ENCODE data around the gene TEDC2.
"Not testable (repeated sequence)": the region's sequence is repeated elsewhere in the genome, so short reads cannot be mapped to it uniquely, and the experiment has no call there.

The TEDC2 gene

GRCh38 chr16:2432286-2432685, 27.6 kb upstream of the TEDC2 start:
- Mint-ChIP-seq H3K9me3 (no peaks in the 10 kb centered on the region), H3K4me3 (no peak overlapping the region), H3K27me3 (peaks cover 5% of the 10 kb centered on the region), H3K4me1 (peaks cover 29% of the 10 kb centered on the region), H3K27ac (no peak overlapping the region)
- ATAC-seq, result no peak
- no peak for DNase-seq

- no peak overlapping the region for H3K4me3 Mint-ChIP-seq
- peaks cover 22% of the 10 kb centered on the region for H3K4me1 Mint-ChIP-seq
- no peak for ATAC-seq
- no peaks in the 10 kb centered on the region for H3K9me3 Mint-ChIP-seq
- no peak for DNase-seq
- H3K27me3 Mint-ChIP-seq, result no peaks in the 10 kb centered on the region
- no peak overlapping the region for H3K27ac Mint-ChIP-seq
Observed at GRCh38 chr16:2432801-2433505, 27.0 kb upstream of the TEDC2 start.

- peaks cover 16% of the 10 kb centered on the region for H3K4me1 Mint-ChIP-seq
- DNase-seq, H3K4me3 Mint-ChIP-seq, H3K27ac Mint-ChIP-seq, ATAC-seq, H3K9me3 Mint-ChIP-seq, H3K27me3 Mint-ChIP-seq: not testable (repeated sequence)
Observed at GRCh38 chr16:2435236-2435635, 24.7 kb upstream of the TEDC2 start.

- DNase-seq (no peak), ATAC-seq (no peak)
- Mint-ChIP-seq H3K27me3 (no peaks in the 10 kb centered on the region), H3K9me3 (no peaks in the 10 kb centered on the region), H3K4me3 (no peak overlapping the region), H3K4me1 (peaks cover 8% of the 10 kb centered on the region), H3K27ac (no peak overlapping the region)
Observed at GRCh38 chr16:2436110-2436509, 23.8 kb upstream of the TEDC2 start.

- no peak overlapping the region for H3K4me3 Mint-ChIP-seq
- no peaks in the 10 kb centered on the region for H3K9me3 Mint-ChIP-seq
- no peak overlapping the region for H3K27ac Mint-ChIP-seq
- peaks cover 8% of the 10 kb centered on the region for H3K4me1 Mint-ChIP-seq
- H3K27me3 Mint-ChIP-seq, result no peaks in the 10 kb centered on the region
- no peak for DNase-seq
- ATAC-seq, result no peak
Observed at GRCh38 chr16:2437032-2437790, 22.7 kb upstream of the TEDC2 start.

GRCh38 chr16:2438121-2438520, 21.8 kb upstream of the TEDC2 start:
- Mint-ChIP-seq H3K4me3 (no peak overlapping the region), H3K27ac (peak overlapping the region in 1 of 2 donors; percentile 33), H3K27me3 (no peaks in the 10 kb centered on the region), H3K9me3 (no peaks in the 10 kb centered on the region), H3K4me1 (peaks cover 8% of the 10 kb centered on the region)
- no peak for ATAC-seq
- no peak for DNase-seq

- Mint-ChIP-seq H3K27me3 (no peaks in the 10 kb centered on the region), H3K4me1 (peaks cover 8% of the 10 kb centered on the region), H3K27ac (no peak overlapping the region), H3K4me3 (no peak overlapping the region), H3K9me3 (no peaks in the 10 kb centered on the region)
- DNase-seq, result no peak
- ATAC-seq, result no peak
Observed at GRCh38 chr16:2439598-2439997, 20.3 kb upstream of the TEDC2 start.

GRCh38 chr16:2441143-2441804, 18.6 kb upstream of the TEDC2 start:
- not testable (repeated sequence) for DNase-seq, H3K4me1 Mint-ChIP-seq, H3K27ac Mint-ChIP-seq, H3K4me3 Mint-ChIP-seq, ATAC-seq, H3K27me3 Mint-ChIP-seq, H3K9me3 Mint-ChIP-seq

GRCh38 chr16:2443555-2443954, 16.4 kb upstream of the TEDC2 start:
- H3K9me3 Mint-ChIP-seq, result no peaks in the 10 kb centered on the region
- DNase-seq (no peak), ATAC-seq (no peak)
- peaks cover 8% of the 10 kb centered on the region for H3K4me1 Mint-ChIP-seq
- no peak overlapping the region for H3K4me3 Mint-ChIP-seq
- no peak overlapping the region for H3K27ac Mint-ChIP-seq
- no peaks in the 10 kb centered on the region for H3K27me3 Mint-ChIP-seq

- Mint-ChIP-seq H3K4me1 (no peaks in the 10 kb centered on the region), H3K4me3 (no peak overlapping the region), H3K27ac (no peak overlapping the region), H3K9me3 (no peaks in the 10 kb centered on the region), H3K27me3 (no peaks in the 10 kb centered on the region)
- DNase-seq (no peak), ATAC-seq (no peak)
Observed at GRCh38 chr16:2447920-2448583, 11.9 kb upstream of the TEDC2 start.

- no peak overlapping the region for H3K27ac Mint-ChIP-seq
- no peaks in the 10 kb centered on the region for H3K27me3 Mint-ChIP-seq
- DNase-seq, result no peak
- H3K9me3 Mint-ChIP-seq, result no peaks in the 10 kb centered on the region
- no peak overlapping the region for H3K4me3 Mint-ChIP-seq
- no peak for ATAC-seq
- no peaks in the 10 kb centered on the region for H3K4me1 Mint-ChIP-seq
Observed at GRCh38 chr16:2449118-2449517, 10.8 kb upstream of the TEDC2 start.

- Mint-ChIP-seq H3K27me3 (no peaks in the 10 kb centered on the region), H3K4me1 (no peaks in the 10 kb centered on the region), H3K9me3 (no peaks in the 10 kb centered on the region), H3K4me3 (no peak overlapping the region), H3K27ac (no peak overlapping the region)
- no peak for ATAC-seq
- no peak for DNase-seq
Observed at GRCh38 chr16:2450535-2450934, 9.4 kb upstream of the TEDC2 start.

GRCh38 chr16:2450975-2451381, 8.9 kb upstream of the TEDC2 start:
- no peaks in the 10 kb centered on the region for H3K27me3 Mint-ChIP-seq
- H3K27ac Mint-ChIP-seq, result no peak overlapping the region
- no peak overlapping the region for H3K4me3 Mint-ChIP-seq
- no peaks in the 10 kb centered on the region for H3K9me3 Mint-ChIP-seq
- DNase-seq (no peak), ATAC-seq (peak; percentile 45)
- no peaks in the 10 kb centered on the region for H3K4me1 Mint-ChIP-seq

- peak overlapping the region in 1 of 2 donors; percentile 63 for H3K27ac Mint-ChIP-seq
- H3K9me3 Mint-ChIP-seq, result no peaks in the 10 kb centered on the region
- no peaks in the 10 kb centered on the region for H3K27me3 Mint-ChIP-seq
- H3K4me3 Mint-ChIP-seq, result no peak overlapping the region
- DNase-seq (no peak), ATAC-seq (no peak)
- no peaks in the 10 kb centered on the region for H3K4me1 Mint-ChIP-seq
Observed at GRCh38 chr16:2451851-2452320, 8.0 kb upstream of the TEDC2 start.

GRCh38 chr16:2452650-2453049, 7.3 kb upstream of the TEDC2 start:
- Mint-ChIP-seq H3K9me3 (no peaks in the 10 kb centered on the region), H3K4me3 (no peak overlapping the region), H3K4me1 (no peaks in the 10 kb centered on the region), H3K27me3 (no peaks in the 10 kb centered on the region), H3K27ac (no peak overlapping the region)
- ATAC-seq, result no peak
- no peak for DNase-seq
